WI38 (cell line): ENCODE results near the gene MTUS2.

Experiments
- H3K4me3 ChIP-seq: 2 replicates; pipeline ENCODE4 v1.5.1; 2011; ENCODE audit warnings: low read depth, mild to moderate bottlenecking, control low read depth, low read length
- TF ChIP-seq, protein P1 (sequence below): IDR thresholded peaks from 2 replicates; pipeline ENCODE4 v1.5.1; 2012; ENCODE audit warnings: low read depth, mild to moderate bottlenecking, control low read depth, low read length

MTUS2 gene

DNA sequence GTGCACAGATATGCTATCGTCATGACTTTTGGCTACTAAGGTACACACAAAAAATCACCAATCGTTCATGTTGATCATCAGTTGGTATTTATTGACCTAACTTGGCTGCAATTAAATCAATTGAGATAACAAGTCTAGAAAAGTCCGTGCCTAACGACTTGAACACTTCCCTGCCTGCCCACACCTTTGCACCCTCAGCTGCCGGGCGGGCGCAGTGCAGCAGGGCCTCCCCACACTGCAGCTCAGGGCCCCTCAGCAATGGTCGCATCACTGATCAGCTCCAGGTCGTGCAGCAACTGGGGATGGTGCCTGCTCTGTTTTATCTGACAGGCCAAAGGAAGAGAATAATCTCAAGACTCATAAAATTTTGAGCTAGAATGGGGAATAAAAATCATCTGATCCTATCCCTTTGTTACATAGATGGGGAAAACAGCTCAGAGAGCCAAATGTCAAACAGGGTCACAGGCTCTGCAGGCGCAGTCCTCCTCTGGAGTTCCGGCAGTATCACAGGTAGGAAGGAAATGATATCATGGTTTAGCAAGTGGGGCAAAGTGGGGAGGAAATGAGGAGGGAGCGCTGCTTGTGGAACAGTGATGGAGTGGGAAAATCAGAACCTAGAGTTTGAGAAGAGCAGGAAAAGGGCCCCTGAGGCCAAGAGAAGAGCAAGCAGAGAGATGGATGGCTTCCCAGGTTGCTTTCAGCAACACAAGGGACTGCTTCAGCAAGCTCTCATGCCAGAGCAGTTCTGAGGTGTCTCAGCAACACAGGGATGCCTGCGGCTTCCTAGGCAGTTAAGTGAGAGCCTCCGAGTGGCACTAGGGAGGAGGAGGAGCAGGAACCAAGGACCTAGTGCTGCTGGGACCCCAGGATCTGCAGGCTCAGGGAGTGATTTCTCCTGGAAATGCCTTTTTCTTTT lies 717.9 kb downstream of the MTUS2 start:
- H3K4me3 ChIP-seq = no peak overlapping the region
- TF ChIP-seq, protein P1, sequence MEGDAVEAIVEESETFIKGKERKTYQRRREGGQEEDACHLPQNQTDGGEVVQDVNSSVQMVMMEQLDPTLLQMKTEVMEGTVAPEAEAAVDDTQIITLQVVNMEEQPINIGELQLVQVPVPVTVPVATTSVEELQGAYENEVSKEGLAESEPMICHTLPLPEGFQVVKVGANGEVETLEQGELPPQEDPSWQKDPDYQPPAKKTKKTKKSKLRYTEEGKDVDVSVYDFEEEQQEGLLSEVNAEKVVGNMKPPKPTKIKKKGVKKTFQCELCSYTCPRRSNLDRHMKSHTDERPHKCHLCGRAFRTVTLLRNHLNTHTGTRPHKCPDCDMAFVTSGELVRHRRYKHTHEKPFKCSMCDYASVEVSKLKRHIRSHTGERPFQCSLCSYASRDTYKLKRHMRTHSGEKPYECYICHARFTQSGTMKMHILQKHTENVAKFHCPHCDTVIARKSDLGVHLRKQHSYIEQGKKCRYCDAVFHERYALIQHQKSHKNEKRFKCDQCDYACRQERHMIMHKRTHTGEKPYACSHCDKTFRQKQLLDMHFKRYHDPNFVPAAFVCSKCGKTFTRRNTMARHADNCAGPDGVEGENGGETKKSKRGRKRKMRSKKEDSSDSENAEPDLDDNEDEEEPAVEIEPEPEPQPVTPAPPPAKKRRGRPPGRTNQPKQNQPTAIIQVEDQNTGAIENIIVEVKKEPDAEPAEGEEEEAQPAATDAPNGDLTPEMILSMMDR = no peak

DNA sequence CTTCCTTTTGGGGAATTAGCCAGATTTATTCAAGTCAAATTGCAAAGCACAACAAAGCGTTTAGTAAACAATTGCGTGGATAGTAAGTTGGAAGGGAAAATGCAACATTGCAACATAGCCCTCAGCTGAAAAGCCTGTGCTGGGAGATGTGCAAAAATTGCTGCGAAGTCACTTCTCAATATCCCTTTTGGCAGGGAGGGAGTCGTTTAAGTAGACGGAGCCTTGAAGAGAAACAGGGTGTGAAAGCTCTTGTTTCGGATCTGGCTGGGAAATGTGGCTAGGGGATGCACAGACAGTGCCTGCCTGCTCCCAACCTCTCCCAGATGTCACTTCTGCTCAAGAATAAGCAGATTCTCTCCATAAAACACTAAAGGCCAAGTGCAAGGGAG lies 718.5 kb downstream of the MTUS2 start:
- no peak overlapping the region for H3K4me3 ChIP-seq
- TF ChIP-seq, protein P1 = no peak

DNA sequence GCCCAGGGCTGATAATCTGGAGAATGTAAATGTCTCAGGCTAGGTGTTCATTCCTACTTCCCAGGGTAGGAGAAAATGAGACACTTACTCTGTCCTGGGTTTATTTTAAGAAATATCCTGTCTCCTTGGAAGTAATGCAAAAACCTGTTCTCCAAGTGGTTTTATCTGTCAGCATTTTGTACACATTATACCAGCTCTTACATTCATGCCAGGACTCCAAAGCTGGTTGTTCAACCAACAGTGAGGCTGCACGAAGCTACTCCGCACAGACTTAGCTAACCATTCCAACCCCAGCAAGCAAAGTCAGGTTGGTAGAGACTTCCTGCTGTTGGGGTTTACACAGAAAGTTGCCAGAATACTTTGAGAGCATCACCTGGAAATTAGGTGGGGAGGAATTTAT lies 719.7 kb downstream of the MTUS2 start:
- no peak overlapping the region for H3K4me3 ChIP-seq
- TF ChIP-seq, protein P1 = no peak

DNA sequence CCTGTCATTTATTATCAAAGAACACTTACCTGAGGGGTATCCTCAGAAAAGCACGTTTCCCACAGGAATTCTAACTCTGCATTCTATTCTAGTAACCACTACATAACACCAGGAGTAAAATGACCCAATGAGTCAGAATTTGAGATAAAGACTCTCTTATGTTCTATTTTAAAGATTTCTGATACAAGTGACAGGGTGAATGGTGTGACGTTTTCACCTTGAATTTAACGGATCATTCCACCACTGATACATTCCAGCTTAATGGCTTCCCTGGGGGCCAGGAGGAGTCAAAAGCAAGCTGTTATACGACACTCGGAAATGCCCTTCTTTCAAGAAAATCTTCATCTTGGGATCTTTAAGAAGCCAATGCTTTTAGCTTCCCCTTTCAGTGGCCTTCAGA lies 720.2 kb downstream of the MTUS2 start:
- no peak overlapping the region for H3K4me3 ChIP-seq
- TF ChIP-seq, protein P1 = no peak

DNA sequence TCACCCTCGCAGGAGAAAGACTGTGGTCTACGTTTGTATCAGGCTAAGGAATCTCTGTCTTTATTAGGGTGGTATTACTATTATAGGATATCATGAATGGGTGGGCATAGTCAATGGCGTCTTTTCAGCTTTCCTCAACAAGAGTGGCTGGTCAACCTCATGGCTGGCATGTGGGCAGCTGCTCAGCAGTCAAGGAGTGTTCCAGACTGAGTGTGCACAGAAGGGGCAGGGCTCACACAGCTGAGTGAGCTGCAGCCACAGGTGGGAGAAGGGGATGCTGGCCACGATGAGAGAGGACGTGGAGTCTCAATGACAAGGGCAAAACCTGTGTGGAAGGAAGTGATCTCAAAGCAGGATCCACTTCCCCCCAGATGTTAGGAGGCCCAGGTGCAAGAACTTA lies 720.7 kb downstream of the MTUS2 start:
- no peak overlapping the region for H3K4me3 ChIP-seq
- TF ChIP-seq, protein P1 = no peak

DNA sequence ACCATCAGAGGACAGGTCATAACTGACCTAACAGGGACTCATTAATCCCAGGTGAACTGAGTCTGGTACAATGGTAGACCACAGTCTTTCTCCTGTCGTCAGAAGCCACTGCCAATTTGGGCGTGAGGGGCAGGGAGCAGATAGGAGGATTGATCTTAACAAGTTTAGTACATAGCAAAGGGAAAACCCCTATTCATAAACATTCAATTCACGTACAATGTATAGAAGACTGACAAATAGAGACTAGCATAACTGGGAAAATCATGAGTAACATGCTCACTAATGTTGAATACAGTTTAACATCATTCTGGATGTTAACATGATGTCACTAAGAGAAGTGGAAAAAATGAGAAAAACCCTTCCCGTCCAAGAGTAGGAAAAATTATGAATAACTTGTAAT lies 721.3 kb downstream of the MTUS2 start:
- H3K4me3 ChIP-seq = no peak overlapping the region
- TF ChIP-seq, protein P1 = no peak

DNA sequence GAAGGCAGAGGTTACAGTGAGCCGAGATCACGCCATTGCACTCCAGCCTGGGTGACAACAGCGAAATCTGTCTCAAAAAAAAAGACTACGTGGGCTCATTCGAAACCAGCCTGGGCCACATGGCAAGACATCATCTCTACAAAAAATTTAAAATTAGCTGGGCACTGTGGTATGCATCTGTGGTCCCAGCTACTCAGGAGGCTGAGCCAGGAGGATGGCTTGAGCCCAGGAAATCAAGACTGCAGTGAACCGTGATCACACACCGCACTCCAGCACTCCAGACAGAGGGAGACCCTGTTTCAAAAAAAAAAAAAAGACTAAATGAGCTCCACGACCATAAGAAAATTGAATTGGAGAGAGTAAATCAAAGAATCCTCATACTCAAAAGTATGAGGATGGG lies 722.2 kb downstream of the MTUS2 start:
- no peak overlapping the region for H3K4me3 ChIP-seq
- TF ChIP-seq, protein P1 = no peak
